Trophoblast cell (in vitro differentiated cells and primary cell): ENCODE measurements around the gene PRR16.

ENCODE experiments used
- DNase-seq, 2 donors: peaks; one replicate each; pipeline ENCODE4 v3.0.0-alpha.2; 2016
- H2AFZ ChIP-seq: 2 replicates; pipeline ENCODE4 v1.6.1; 2013; ENCODE audit warnings: low read length, moderate library complexity, mild to moderate bottlenecking; ENCODE audit not compliant: insufficient read depth, poor library complexity
- H2AK5ac ChIP-seq: 2 replicates; pipeline ENCODE4 v1.6.1; 2013; ENCODE audit warnings: mild to moderate bottlenecking, low read length
- H2BK120ac ChIP-seq: 2 replicates; pipeline ENCODE4 v1.6.1; 2013; ENCODE audit warnings: low read length, mild to moderate bottlenecking, moderate library complexity; ENCODE audit not compliant: insufficient read depth, poor library complexity
- H2BK12ac ChIP-seq: 2 replicates; pipeline ENCODE4 v1.6.1; 2013; ENCODE audit warnings: mild to moderate bottlenecking, low read length, moderate library complexity
- H2BK5ac ChIP-seq: 2 replicates; pipeline ENCODE4 v1.6.1; 2013; ENCODE audit warnings: low read length, low read depth, moderate library complexity, mild to moderate bottlenecking; ENCODE audit not compliant: poor library complexity
- H3K14ac ChIP-seq: 2 replicates; pipeline ENCODE4 v1.6.1; 2013; ENCODE audit warnings: mild to moderate bottlenecking, low read length
- H3K18ac ChIP-seq: 2 replicates; pipeline ENCODE4 v1.6.1; 2013; ENCODE audit warnings: mild to moderate bottlenecking, low read length
- H3K23ac ChIP-seq: 2 replicates; pipeline ENCODE4 v1.6.1; 2013; ENCODE audit warnings: low read length
- H3K27ac ChIP-seq: 2 replicates; pipeline ENCODE4 v1.5.1; 2013; ENCODE audit warnings: low read depth, mild to moderate bottlenecking, inconsistent platforms, low read length, moderate library complexity
- H3K27me3 ChIP-seq: 2 replicates; pipeline ENCODE4 v1.6.1; 2013; ENCODE audit warnings: inconsistent platforms, mild to moderate bottlenecking, low read length, moderate library complexity; ENCODE audit not compliant: insufficient read depth
- H3K36me3 ChIP-seq, 2 experiments: 1 replicate in 1 of 2; 2 replicates in 1 of 2; pipeline ENCODE4 v1.6.1; 2013; ENCODE audit warnings: low read length in 2 of 2, mild to moderate bottlenecking in 2 of 2, moderate library complexity in 1 of 2; ENCODE audit not compliant: insufficient read depth in 2 of 2, control insufficient read depth in 1 of 2
- H3K4ac ChIP-seq: 2 replicates; pipeline ENCODE4 v1.6.1; 2013; ENCODE audit warnings: low read depth, mild to moderate bottlenecking, low read length, moderate library complexity
- H3K4me1 ChIP-seq, 2 experiments: 1 replicate in 1 of 2; 2 replicates in 1 of 2; pipeline ENCODE4 v1.6.1; 2013; ENCODE audit warnings: low read length in 2 of 2, mild to moderate bottlenecking in 2 of 2, moderate library complexity in 1 of 2; ENCODE audit not compliant: insufficient read depth in 2 of 2, control insufficient read depth in 1 of 2
- H3K4me2 ChIP-seq: 2 replicates; pipeline ENCODE4 v1.6.1; 2013; ENCODE audit warnings: inconsistent platforms, mild to moderate bottlenecking, low read length, moderate library complexity
- H3K4me3 ChIP-seq: 2 replicates; pipeline ENCODE4 v1.5.1; 2013; ENCODE audit warnings: mild to moderate bottlenecking, low read depth, low read length, inconsistent platforms
- H3K79me1 ChIP-seq: one replicate; pipeline ENCODE4 v1.6.1; 2013; ENCODE audit warnings: low read length
- H3K79me2 ChIP-seq: 2 replicates; pipeline ENCODE4 v1.6.1; 2013; ENCODE audit warnings: low read length, mild to moderate bottlenecking; ENCODE audit not compliant: control insufficient read depth, insufficient read depth, poor library complexity
- H3K9ac ChIP-seq: 2 replicates; pipeline ENCODE4 v1.6.1; 2013; ENCODE audit warnings: mild to moderate bottlenecking, low read length
- H3K9me3 ChIP-seq: 2 replicates; pipeline ENCODE4 v1.6.1; 2013; ENCODE audit warnings: low read depth, mild to moderate bottlenecking, control low read depth, inconsistent platforms, low read length; ENCODE audit not compliant: insufficient read depth
- H4K12ac ChIP-seq: 2 replicates; pipeline ENCODE4 v1.6.1; 2013; ENCODE audit warnings: low read depth, mild to moderate bottlenecking, low read length, moderate library complexity
- H4K8ac ChIP-seq: 2 replicates; pipeline ENCODE4 v1.6.1; 2013; ENCODE audit warnings: low read depth, mild to moderate bottlenecking, low read length, moderate library complexity
- H4K91ac ChIP-seq: one replicate; pipeline ENCODE4 v1.6.1; 2013; ENCODE audit warnings: low read depth, mild to moderate bottlenecking, low read length, moderate library complexity
- WGBS: extraction: QIAGEN DNeasy Blood & Tissue Kit; methylation state at CpG from one replicate; pipeline ENCODE4 v1.1.7; 2013; ENCODE audit warnings: missing lambda C conversion rate; ENCODE audit not compliant: insufficient read length, insufficient coverage; ENCODE audit errors: extremely low coverage; 5-methylcytosine and 5-hydroxymethylcytosine counted together

Gene PRR16

GRCh38 chr5:120631611-120632010 is 167.5 kb downstream of the PRR16 start:
- no peak for DNase-seq
- H2AK5ac ChIP-seq: no peak overlapping the region
- H3K4me1 ChIP-seq: no peaks in the 10 kb centered on the region
- no peak overlapping the region for H2AFZ ChIP-seq
- no peak overlapping the region for H3K4me2 ChIP-seq
- H3K14ac ChIP-seq: no peak overlapping the region
- no peaks in the 10 kb centered on the region for H3K27me3 ChIP-seq
- H3K9ac ChIP-seq: no peak overlapping the region
- no peaks in the 10 kb centered on the region for H3K36me3 ChIP-seq
- no peak overlapping the region for H3K4ac ChIP-seq
- WGBS: no CpG with 5 or more reads among the region's 2 CpGs
- no peak overlapping the region for H2BK120ac ChIP-seq
- no peak overlapping the region for H4K91ac ChIP-seq
- no peak overlapping the region for H4K8ac ChIP-seq
- H3K9me3 ChIP-seq: no peaks in the 10 kb centered on the region
- no peak overlapping the region for H3K23ac ChIP-seq
- no peak overlapping the region for H4K12ac ChIP-seq
- H3K27ac ChIP-seq: no peak overlapping the region
- H3K79me1 ChIP-seq: no peaks in the 10 kb centered on the region
- no peak overlapping the region for H2BK12ac ChIP-seq
- H3K4me3 ChIP-seq: no peak overlapping the region
- no peaks in the 10 kb centered on the region for H3K79me2 ChIP-seq
- no peak overlapping the region for H3K18ac ChIP-seq
- no peak overlapping the region for H2BK5ac ChIP-seq

GRCh38 chr5:120632430-120632829 is 168.3 kb downstream of the PRR16 start:
- DNase-seq: no peak
- Histone ChIP-seq H3K23ac (no peak overlapping the region), H3K4ac (no peak overlapping the region), H2AFZ (no peak overlapping the region), H3K14ac (no peak overlapping the region), H2BK120ac (no peak overlapping the region), H2AK5ac (no peak overlapping the region), H3K4me3 (no peak overlapping the region), H2BK5ac (no peak overlapping the region), H3K9ac (no peak overlapping the region), H3K36me3 (no peaks in the 10 kb centered on the region), H4K12ac (no peak overlapping the region), H4K91ac (no peak overlapping the region), H3K27ac (no peak overlapping the region), H3K27me3 (no peaks in the 10 kb centered on the region), H3K4me1 (no peaks in the 10 kb centered on the region), H3K79me2 (no peaks in the 10 kb centered on the region), H3K79me1 (no peaks in the 10 kb centered on the region), H3K18ac (no peak overlapping the region), H3K9me3 (no peaks in the 10 kb centered on the region), H3K4me2 (no peak overlapping the region), H2BK12ac (no peak overlapping the region), H4K8ac (no peak overlapping the region)
- no CpG with 5 or more reads among the region's 3 CpGs for WGBS

- Histone ChIP-seq H4K8ac (no peak overlapping the region), H4K12ac (no peak overlapping the region), H3K14ac (no peak overlapping the region), H3K79me1 (no peaks in the 10 kb centered on the region), H3K4me2 (no peak overlapping the region), H3K9me3 (no peaks in the 10 kb centered on the region), H3K18ac (no peak overlapping the region), H2AK5ac (no peak overlapping the region), H3K27ac (no peak overlapping the region), H3K4me3 (no peak overlapping the region), H3K9ac (no peak overlapping the region), H3K23ac (no peak overlapping the region), H2BK12ac (no peak overlapping the region), H3K36me3 (no peaks in the 10 kb centered on the region), H2BK5ac (no peak overlapping the region), H3K79me2 (no peaks in the 10 kb centered on the region), H2BK120ac (no peak overlapping the region), H3K4me1 (no peaks in the 10 kb centered on the region), H2AFZ (no peak overlapping the region), H3K4ac (no peak overlapping the region), H3K27me3 (no peaks in the 10 kb centered on the region), H4K91ac (no peak overlapping the region)
- no CpG with 5 or more reads among the region's 3 CpGs for WGBS
- no peak for DNase-seq
Observed at GRCh38 chr5:120638449-120638848, 174.3 kb downstream of the PRR16 start.

- Histone ChIP-seq H3K4me2 (no peak overlapping the region), H3K4ac (no peak overlapping the region), H3K4me1 (no peaks in the 10 kb centered on the region), H3K27ac (no peak overlapping the region), H3K27me3 (no peaks in the 10 kb centered on the region), H4K91ac (no peak overlapping the region), H4K12ac (no peak overlapping the region), H2AK5ac (no peak overlapping the region), H3K18ac (no peak overlapping the region), H3K14ac (no peak overlapping the region), H3K23ac (no peak overlapping the region), H3K36me3 (no peaks in the 10 kb centered on the region), H3K4me3 (no peak overlapping the region), H3K79me1 (no peaks in the 10 kb centered on the region), H3K79me2 (no peaks in the 10 kb centered on the region), H2BK120ac (no peak overlapping the region), H2BK12ac (no peak overlapping the region), H2AFZ (no peak overlapping the region), H3K9me3 (no peaks in the 10 kb centered on the region), H3K9ac (no peak overlapping the region), H4K8ac (no peak overlapping the region), H2BK5ac (no peak overlapping the region)
- no CpG with 5 or more reads among the region's 3 CpGs for WGBS
- no peak for DNase-seq
Observed at GRCh38 chr5:120640778-120641177, 176.7 kb downstream of the PRR16 start.
